ENCODE measurements around the gene ERBB4.

ERBB4 gene

DNA sequence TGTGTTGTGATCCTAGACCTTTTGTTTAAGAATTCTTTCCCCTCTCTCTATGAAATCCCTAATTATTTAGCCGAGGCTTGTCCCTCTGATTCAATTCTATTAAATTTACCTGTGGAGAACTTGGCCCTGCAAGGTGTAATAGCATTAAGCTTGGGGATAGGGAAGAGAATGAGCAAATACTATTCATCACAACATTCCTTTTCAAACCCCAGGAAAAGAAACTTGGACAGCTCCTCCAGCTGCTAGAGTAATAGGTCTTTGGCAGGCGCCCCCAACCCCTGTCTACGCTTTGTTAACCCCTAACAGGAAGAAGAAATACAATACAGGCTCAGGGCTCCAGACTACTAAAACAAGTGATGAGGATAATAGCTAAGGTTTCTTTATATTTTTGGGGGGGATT lies 1025.2 kb downstream of the ERBB4 start:
- DNase-seq (ENCODE audit: extremely low read depth in 1 of 2, low read depth in 1 of 2), result no peak

- no peak for DNase-seq (ENCODE audit: extremely low read depth in 1 of 2, low read depth in 1 of 2)
Measured at GRCh38 chr2:211512806-211513205, 1025.8 kb downstream of the ERBB4 start.

DNA sequence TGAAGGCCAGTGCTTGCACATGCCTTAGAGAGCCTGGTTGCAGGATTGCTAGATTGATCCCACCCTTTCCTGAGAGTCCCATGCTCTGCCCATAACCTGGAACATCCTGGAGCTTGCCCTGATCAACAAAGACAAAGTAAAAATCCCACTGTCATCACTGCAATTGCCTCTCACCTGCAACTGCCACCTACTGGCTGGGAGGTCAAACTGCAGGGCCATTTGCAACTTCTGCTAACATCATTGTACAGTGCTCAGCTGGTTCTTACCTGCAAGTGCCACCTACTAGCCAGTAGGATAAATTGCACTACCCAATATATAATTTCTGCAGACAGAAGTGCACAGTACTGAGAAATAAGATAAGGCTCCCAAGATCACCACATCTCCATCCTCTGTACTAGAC lies 1034.7 kb downstream of the ERBB4 start:
- DNase-seq (ENCODE audit: extremely low read depth in 1 of 2, low read depth in 1 of 2), result no peak

DNA sequence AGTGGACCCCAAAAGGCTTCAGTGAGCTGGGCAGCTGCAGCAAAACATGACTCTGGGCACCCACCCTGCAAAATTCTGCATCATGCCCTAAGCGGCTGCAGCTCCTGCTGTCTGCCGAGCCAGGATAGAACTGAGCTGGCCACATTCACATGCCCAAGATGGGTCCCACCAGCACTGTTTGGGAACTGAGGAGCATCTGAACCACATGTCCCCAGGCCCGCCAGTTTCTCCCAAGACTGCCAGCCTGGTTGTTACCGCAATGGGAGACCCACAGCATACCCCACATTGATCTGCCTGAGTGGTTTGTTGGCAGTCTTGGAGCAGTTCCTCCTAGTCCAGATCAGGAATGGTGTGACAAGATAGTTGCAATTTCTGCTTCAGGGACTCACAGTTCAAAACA lies 1035.4 kb downstream of the ERBB4 start:
- DNase-seq (ENCODE audit: extremely low read depth in 1 of 2, low read depth in 1 of 2), result no peak

DNA sequence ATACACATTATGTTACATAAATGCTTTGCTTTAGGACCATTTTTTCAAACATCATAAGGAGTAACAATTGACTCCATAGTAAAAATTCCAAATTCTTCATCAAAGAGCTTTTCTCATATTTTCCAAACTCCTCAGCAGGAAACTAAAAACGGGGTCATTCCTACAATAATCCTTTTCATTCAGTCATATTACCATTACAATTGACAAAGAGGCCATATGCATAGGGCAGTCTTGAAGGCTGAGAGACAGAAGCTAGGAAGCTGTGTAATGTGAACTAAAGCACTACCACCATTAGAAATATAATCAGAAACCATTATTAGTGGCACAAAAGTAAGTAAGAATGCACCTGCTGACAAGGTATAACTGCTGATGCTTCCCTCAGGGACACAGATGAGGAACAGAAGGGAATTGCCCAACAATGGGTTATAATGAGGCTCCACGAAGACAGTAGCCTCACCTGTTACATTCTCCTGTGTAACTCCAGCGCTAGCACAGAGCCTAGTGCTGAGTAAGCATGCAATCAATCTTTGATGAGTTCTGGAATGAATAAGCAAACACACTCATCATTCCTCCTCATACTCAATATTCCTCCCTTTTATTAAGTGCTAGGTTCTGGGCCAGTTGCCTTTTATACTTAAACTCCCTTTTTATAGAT lies 1039.9 kb downstream of the ERBB4 start:
- no peak for DNase-seq (ENCODE audit: extremely low read depth in 1 of 2, low read depth in 1 of 2)

DNA sequence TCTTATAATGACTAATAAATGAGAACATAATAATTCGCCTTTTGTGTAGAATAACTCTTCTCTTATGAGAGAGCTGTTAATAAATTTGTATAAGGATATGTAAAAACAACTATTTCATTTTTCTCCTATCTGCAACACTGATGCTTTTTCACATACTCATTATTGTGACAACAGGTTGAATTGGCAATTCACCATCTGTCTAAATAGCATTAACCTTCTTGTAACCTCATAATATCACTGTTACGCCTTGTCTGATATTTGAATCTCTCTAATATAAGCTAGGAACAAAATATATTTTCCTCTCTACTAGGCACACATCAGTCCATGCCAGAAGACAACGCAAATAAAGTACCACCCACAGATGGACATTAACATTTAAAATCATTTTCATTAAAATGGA lies 1043.3 kb downstream of the ERBB4 start:
- no peak for DNase-seq (ENCODE audit: extremely low read depth in 1 of 2, low read depth in 1 of 2)

GRCh38 chr2:211494536-211494935 lies 1044.1 kb downstream of the ERBB4 start:
- no peak for DNase-seq (ENCODE audit: extremely low read depth in 1 of 2, low read depth in 1 of 2)

GRCh38 chr2:211494085-211494484 lies 1044.5 kb downstream of the ERBB4 start:
- DNase-seq (ENCODE audit: extremely low read depth in 1 of 2, low read depth in 1 of 2), result no peak

DNA sequence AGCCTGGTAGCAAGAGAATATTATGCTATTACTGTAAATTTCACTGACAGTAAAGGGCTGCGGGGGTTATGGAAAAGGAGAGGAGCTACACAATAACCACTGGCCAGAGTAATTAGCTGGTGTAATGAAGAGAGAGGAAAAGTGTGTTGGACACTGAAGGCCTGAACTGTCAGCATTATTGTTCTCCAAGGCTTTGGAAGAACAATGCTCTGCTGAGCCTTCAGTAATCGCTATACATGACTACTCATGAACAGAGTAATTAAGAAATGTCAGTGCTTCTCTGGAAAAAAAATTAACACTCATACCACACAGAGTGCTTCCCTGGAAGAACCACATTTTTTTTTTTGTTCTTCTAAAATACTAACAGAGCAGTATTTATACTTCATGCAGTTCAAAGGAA lies 1050.9 kb downstream of the ERBB4 start:
- DNase-seq (ENCODE audit: extremely low read depth in 1 of 2, low read depth in 1 of 2), result no peak

DNA sequence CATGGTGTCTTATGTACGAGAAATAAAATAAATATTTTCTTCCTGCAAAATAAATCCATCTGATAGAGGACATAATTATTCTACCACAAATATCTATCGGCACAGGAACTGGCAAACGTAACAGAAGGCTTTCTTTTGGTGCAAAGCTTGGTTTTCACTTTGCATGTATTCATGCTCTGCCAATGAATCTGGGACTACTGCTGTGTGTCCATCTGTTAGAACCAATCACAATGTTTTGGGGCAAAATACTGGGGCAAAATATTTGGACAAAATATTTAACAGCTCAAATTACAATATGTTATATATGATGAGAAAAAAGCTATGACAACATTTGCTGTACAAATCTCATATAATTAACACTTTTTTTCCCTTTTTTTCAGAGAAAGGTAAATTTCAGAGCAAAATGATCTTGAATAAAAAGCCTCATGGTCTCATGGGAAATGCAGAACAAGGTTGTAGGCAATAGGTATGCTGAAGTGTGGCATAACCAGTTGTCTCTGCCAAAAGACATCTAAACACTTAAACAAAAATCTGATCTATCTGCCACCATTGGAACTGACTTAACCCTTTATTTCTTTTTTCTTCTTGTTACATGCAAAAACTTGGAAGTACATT lies 1059.0 kb downstream of the ERBB4 start:
- DNase-seq (ENCODE audit: extremely low read depth in 1 of 2, low read depth in 1 of 2), result no peak

DNA sequence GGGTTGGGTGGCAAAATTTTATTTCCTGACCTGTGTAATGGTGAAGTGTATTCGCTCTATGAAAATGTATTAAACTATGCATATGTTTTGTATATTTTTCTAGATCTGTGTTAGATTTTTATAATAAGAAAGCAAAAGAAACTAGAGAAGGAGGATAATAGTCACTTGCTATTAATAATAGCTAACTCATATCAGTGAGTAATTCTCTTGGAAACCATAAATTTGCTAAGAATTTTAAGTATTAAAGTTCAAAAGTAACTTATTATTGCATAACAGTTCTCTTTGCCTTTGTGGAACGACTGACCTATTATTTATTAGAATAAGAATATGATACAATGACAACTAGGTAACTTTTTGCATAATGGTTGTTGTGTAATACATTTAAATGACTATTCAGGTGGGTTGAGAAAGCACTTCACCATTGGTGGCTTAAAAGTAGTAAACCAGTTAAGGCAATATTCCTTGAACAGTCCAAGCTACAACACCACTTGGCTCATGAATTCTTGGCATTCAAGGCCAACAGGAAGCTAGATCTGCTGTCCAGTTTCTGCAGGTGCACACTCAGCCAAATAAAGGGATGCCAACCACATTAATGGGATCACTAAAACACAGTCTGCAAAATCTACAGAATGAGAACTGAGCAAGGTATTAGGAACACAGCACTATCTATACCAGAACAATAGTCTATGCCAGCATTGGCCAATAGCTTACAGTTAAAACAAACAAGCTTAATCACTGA lies 1060.9 kb downstream of the ERBB4 start:
- DNase-seq (ENCODE audit: extremely low read depth in 1 of 2, low read depth in 1 of 2), result no peak

DNA sequence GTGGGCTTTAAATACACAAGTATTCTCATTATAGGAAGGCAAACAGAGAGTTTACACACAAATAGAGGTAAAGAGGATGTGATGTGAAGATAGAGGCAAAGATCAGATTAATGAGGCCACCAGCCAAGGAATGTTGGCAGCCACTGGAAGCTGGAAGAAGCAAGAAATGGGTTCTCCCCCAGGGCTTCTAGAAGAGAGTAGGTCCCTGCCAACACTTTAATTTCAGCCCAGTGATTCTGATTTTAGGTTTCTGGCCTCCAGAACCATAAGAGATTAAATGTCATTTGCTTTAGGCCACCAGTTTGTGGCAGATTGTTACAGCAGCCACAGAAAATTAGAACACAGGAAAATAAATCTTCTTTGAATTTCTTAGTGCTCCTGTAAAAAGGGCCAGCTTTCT lies 1065.5 kb downstream of the ERBB4 start:
- DNase-seq (ENCODE audit: extremely low read depth in 1 of 2, low read depth in 1 of 2), result no peak

GRCh38 chr2:211469664-211470059 lies 1068.9 kb downstream of the ERBB4 start:
- no peak for DNase-seq (ENCODE audit: extremely low read depth in 1 of 2, low read depth in 1 of 2)

GRCh38 chr2:211468877-211469663 lies 1069.5 kb downstream of the ERBB4 start:
- no peak for DNase-seq (ENCODE audit: extremely low read depth in 1 of 2, low read depth in 1 of 2)

- DNase-seq (ENCODE audit: extremely low read depth in 1 of 2, low read depth in 1 of 2), result no peak
Measured at GRCh38 chr2:211468217-211468616, 1070.4 kb downstream of the ERBB4 start.

DNA sequence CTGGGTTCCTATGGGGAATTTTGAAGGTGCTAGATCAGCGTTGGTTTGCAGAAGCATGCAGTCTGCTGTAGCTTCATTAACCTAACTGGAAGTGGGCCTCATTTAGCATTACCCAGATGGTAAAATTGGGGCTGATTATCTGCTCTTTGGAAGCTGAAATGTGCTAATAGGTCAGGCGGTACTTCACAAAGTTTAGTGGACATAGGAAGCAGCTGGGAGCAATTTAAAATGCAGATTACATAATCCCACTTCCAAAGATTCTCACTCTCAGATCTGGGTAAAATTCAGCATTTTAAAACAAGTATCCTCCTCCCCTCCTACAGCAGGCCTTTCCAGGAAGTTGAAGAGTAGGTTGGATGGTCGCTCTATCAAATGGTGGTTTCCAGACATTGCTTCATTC lies 1075.2 kb downstream of the ERBB4 start:
- no peak for DNase-seq (ENCODE audit: extremely low read depth in 1 of 2, low read depth in 1 of 2)

GRCh38 chr2:211458974-211459373 lies 1079.6 kb downstream of the ERBB4 start:
- DNase-seq (ENCODE audit: extremely low read depth in 1 of 2, low read depth in 1 of 2), result no peak

DNA sequence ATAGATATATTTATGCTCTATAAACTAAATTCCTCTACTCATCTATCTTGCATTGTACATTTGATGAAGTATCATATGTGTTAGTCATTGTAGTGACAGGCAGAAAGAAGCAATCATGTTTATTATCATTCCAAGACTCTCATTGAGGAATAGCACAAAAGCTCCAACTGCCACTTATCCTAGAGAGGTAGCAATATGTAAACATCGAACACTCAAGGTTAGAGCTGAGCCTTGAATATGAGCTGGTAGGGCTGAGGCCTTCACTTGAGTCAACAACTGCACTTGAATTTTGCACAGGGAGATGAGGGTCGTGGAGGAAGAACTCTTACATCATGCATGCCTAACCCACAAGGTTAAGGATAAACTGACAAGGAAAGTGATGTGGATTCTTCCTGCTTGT lies 1081.3 kb downstream of the ERBB4 start:
- DNase-seq (ENCODE audit: extremely low read depth in 1 of 2, low read depth in 1 of 2), result no peak

- no peak for DNase-seq (ENCODE audit: extremely low read depth in 1 of 2, low read depth in 1 of 2)
Measured at GRCh38 chr2:211455216-211455841, 1083.3 kb downstream of the ERBB4 start.

- no peak for DNase-seq (ENCODE audit: extremely low read depth in 1 of 2, low read depth in 1 of 2)
Measured at GRCh38 chr2:211454679-211455078, 1083.9 kb downstream of the ERBB4 start.

DNA sequence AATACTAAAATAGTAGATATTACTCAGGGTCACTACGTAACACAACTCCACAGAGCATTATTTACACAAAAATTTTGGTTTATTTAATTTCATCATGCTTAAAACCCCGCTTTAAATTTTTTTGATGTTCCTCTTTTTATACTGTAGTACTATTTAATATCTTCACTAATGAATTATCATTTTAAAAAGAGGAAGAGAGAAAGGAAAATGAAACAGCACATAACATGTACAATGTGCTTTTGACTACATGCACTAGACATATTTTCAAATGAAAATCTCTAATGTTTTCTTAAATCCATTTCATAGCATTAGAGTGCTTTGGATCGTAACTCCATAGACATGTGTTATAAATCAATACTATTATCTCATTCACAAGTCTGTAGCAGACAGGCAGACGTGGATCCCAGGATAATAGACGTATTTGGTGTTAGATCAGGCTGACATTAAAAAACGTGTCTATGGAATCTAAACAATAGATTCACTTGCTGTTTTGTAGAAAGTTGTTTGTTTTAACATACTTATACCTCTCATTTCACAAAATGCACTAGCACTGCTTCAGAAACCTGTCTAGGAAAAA lies 1085.2 kb downstream of the ERBB4 start:
- no peak for DNase-seq (ENCODE audit: extremely low read depth in 1 of 2, low read depth in 1 of 2)
